NCI-H2171 (cell line): ENCODE results near the gene SIK1.
"Not testable (repeated sequence)": the region's sequence is repeated elsewhere in the genome, so short reads cannot be mapped to it uniquely, and the experiment has no call there.

Experiments
- DNase-seq: peaks from one replicate; lab custom pipeline; 2025; lab: John Stamatoyannopoulos, UW

The SIK1 gene

DNA sequence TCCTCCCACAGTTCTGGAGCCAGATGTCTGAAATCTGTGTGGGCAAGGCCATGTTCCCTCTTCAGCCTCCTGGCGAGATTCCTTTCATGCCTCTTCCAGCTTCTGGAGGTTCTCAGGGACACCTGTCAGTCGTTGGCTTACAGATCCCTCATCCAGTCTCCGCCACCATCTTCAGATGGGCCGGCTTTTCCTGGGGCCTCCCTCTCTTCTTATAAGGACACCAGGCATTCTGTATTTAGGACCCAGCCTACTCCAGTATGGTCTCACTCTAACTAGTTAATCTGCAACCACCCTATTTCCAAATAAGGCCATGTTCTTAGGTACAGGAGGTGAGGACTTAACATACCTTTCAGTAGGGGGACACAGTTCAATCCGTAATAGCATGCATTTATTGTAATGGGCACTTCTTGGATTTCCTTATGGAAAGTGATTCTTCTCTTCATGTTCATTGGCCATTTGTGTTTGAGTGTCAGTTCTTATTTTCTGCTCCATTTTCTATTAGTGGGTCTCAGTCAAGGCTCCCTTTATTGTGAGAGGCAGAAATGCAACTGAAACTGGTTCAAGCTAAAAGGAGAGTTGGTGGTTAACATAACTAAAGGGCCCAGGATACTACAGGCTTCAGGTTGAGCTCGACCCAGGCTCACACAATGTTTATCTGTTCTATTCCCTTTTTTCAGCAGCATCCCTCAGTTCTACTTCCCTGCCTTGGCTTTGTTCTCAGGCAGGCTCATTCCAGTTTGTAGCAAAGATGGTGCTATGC is 12.6 kb upstream of the SIK1 start:
- DNase-seq, result not testable (repeated sequence)

DNA sequence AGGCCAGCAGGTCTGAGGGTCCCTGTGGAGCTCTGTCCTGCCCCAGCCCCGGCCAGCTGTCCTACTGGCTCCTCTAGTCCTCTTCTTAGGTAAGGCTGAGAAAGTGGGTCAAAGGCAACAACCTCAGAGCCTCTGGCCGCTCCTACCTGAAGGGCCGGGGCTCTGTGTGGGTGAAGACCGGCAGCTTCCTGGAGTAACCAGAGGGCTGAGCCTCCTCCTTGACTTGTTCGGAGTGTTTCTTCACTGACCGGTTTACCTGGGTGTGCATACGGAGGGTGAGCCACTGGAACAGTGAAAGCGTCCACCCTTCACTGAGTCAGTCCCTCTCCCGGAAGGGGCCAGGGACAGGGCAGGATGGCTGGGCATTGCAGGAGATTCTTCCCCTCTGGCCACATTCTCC is 9.3 kb upstream of the SIK1 start:
- DNase-seq, result not testable (repeated sequence)

DNA sequence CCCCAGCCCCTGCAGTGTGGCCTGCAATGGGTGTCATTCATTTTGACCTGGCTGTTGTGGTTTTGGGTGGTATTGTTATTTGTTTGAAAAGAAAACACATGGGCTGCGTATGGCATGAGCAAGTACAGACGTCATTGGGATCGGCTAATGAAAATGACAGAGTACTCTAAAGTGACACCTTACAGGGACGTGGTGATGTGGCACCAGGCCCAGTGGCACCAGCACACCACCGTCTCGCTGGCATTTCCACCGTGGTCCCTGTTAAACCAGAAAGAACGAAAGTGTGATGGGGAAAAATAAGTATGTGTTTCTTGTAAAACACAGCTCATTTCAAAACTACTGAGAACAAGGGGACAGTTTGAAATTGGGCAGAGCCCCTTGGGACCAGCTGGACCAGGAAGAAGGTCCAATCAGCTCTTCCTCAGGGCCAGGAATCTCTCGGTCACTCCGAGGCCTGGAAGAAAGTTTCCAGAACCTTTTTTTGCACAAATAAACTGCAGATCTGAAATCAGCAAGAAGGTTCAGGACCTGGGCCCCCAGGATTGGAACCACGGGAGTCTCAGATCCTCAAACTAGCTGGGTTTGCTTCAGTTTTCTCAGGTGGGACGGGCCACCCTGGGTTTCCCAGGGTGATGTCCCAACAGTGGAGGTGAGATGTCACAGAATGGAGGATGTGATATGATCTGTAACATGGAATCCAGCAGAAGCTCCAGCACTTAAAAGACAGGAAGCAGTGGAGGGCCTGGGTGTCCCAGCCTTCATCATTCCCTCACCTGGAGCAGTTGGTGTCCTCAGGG is 6.6 kb upstream of the SIK1 start:
- DNase-seq, result not testable (repeated sequence)

DNA sequence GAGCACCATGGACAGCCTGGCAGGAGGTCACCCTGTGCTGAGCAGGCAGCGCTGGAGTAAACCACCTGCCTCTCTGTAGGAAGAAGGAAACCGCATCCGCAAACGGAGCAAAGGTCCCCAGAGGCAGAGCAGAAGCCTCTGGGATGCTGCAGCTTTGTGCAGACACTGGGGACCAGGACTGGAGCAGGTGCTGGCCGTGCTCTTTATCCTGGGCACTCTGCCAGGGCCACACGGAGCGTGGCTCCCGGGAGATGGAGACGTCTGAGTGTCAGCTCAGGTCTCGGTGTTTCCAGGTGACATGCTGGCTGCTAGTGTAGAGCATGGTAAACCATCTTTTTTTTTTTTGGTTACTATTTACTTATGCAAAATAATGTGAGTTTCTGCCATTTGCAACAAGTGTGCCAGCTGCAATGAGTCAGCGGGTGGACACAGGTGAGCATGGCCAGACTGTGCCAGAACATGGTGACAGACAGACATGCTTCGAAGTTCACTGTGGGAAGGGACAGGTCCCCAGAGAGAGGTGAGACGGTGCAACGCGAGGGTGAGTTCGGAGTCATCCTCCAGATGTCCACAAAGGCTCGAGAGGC is 4.0 kb upstream of the SIK1 start:
- DNase-seq, result not testable (repeated sequence)

DNA sequence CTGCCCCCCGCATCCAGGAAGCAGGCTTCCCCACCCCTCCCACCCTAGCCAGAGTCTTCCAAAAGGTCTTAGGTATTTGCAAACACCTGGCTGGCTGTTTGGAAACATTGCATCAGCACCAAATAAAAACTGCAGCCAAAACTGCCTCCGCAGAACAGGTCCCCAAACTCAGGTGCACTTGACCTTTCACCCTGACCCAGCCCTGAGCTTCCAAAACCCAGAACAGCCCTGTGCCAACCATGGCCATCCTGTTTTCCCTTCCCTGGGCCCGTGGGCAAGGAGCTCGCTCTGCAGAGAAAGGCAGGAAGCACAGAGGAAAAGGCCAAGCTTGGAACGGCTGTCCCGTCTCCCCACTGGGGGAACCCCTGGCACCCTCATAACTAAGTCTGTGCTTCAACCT is 2.0 kb upstream of the SIK1 start:
- DNase-seq, result not testable (repeated sequence)

DNA sequence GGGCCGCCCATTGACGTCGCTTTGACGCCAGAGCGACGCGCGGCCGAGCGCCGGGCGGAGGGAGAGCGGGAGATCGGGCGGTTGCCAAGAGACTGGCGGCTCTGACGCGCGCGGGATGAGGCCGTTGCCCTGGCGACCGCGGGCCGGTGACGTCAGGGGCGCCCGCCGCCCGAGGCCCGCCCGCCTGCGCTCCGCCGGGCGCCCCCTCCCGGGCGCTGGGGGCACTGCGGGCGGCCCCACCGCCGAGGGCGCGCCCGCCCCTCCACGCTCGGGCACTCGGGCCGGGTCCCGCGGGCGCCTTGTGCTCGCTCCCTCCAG is 270 bp upstream of the SIK1 start:
- DNase-seq, result not testable (repeated sequence)

DNA sequence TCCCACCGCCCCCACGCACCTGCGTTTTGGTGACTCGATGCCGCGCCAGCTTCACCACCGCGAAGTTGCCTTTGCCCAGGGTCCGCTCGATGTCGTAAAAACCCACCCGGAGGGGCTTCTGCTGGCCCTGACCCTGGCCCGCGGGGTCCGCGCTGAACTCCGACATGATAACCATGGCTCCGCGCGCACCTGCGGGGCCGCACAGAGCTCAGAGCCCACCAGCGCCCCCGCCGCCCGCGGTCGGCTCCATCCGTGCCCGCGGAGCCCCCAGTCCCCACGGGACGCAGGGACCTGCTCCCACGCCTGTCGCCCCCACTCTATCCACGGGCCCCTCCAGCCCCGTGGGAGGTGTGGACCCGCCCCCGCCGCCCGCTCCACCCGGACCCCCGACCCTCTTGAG is 927 bp downstream of the SIK1 start:
- not testable (repeated sequence) for DNase-seq

DNA sequence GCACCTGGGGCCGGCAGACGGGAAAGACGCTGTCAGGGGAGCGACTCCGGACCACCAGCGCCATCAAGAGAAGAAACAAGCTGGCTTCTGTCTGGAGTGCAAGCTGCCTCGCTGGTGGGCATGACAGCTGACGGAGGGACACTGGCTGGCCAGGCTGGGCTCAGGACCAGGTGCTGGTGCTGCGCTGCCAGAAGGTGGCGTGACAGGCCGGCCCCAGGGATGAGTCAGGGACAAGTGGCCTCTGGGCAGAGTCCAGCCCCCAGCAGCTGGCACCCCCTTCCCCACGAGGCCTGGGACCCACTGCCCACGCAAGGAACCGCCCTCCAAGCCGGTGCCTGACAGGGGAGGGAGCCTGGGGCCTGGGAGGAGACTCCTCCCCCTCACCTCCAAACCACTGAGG is 7.5 kb downstream of the SIK1 start:
- DNase-seq, result not testable (repeated sequence)

DNA sequence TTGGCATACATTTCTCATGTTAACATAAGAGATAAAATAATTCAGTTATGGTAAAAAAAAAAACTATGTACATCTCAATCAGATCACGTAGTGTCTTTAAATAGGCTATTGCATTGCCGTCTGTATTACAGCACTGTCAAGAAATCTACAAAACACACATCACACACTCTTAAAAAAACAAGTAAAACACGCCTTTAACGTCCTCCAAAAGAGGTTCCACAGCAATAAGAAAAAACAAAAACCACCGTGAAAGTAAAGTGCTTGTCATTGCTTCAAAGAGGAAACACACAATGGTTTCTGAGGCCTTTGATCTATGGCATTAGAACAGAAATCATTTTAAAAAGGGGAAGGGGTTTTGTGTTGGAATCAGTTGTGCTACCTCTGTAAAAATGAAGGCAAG is 12.4 kb downstream of the SIK1 start:
- not testable (repeated sequence) for DNase-seq

DNA sequence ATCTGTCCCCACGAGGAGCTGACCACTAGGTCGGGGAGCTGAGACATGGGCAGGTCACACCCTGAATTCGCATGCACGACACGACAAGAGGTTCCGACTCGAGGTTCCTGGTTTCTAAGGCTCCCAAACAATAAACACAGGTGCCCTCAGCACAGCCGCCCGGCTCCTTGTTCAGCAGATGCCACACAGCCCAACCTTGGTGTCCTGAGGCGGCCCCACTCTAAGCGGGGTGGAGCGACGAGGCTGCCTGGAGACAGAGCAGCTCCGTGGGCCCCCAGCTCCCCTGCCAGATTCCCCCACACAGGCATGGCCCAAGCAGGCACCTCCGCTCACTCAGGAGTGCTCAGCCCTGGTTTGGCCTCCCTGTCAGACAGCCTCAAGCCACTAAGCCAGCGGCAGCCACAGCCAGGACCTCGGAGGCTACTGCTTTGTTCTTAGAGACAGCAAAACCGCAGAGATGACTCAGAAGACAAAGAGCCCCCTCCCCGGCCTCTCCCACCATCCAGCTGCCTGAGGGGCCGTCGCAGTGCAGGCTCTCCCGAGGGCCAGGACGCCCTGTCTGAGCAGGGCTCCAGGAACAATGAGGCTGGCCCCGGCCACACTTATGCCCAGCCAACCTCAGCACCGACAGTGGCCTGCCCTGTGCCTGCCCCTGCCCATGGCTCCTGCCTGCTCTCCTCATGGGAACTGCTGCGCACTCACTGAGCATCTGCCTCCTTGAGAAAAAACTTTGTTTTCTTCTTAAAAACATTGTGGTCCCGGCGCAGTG is 14.7 kb downstream of the SIK1 start:
- DNase-seq, result not testable (repeated sequence)

DNA sequence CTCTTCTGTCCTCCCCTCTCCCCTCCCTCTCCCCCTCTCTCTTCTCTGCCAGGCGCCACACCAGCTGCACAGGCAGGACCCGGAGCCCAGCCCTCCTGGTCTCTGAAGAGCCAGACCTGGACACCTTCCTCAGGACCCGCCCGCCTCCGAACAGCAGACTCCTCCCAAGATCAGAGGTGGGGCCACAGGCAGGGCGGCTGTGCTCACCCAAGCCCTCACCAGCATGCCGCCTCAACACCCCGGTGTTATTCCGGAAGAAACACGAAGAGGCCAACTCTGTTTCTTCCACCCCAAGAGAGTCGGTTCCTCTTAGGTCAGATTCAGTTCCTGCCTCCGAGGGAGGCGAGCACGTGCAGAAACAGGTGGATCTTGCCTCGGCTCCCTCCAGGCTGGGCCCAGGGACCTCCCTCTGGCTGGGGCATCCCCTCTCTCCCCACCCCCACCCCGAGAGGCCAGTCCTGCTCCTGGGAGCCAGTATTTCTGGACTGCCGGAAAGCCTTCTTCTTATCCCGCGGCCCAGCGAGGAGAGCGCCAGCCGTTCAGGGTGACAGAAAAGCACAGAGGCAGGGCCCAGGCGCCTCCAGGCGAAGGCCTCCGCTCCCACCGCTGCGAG is 16.4 kb downstream of the SIK1 start:
- DNase-seq, result not testable (repeated sequence)

DNA sequence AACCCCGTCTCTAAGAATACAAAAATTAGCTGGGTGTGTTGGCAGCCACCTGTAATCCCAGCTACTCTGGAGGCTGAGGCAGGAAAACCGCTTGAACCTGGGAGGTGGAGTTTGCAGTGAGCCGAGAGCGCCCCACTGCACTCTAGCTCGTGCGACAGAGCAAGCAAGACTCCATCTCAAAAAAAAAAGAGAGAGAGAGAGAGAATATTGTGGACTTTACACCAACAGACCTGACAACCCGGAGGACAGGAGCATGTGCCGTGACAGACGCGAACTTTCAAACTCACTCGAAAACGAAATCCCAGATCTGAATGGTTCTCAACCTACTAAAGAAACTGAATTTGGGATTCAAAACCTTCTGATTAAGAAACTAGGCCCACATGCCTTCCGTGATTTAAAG is 19.8 kb downstream of the SIK1 start:
- not testable (repeated sequence) for DNase-seq

DNA sequence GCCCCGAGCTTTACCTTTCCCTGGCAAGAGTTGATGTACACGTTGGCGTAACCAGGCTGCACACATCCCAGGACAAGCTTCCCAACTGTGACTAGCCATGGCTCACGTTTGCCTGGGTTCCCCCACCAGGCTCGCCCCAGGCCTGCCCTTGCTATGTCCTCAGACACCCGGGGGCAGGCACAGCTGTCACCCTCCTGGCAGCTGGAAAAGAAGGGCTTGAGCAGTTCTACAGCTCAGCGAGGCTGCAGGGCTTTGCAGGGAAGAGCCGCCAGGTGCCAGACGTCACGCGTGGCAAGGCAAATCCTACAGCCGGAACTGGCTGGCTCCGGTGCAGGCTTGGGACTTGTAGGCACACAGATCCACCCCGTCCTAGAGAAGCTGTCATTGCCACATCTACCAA is 22.5 kb downstream of the SIK1 start:
- not testable (repeated sequence) for DNase-seq

DNA sequence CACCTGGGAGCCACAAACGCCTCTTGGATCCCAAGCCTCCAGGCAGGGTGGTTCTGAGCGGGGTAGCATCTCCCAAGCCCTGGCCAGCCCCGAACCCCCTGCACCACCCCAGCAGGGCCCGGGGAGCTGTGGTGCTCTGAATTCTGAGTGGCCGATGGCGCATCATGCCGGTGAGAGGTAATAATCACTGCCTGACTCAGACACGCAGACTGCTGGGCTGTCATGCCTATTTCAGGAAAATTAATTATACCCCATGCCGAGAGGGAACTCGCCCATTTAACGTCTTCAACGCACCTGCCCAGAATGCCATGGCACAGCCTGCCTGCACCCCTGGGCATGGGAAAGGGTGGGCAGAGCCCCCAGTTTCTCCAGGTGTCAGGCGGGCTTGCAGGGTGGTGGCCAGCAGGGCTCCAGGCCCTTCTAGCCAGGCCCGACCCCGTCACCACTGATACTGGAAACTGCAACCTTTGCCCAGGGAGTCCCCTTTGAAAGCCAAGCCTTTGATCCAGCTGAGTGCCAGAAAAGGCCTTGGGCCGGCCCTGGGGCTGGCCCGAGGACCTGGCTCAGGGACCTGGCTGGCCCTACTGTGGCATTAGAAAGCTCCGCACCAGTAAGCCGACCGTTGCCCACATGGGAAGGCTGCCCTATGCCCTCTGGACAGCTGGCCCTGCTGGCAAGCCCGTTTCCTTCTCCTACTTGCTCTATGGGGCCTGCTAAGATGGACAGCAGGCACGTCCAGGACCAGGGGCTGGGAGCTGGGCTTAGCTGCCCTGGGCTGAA is 23.1 kb downstream of the SIK1 start:
- not testable (repeated sequence) for DNase-seq

DNA sequence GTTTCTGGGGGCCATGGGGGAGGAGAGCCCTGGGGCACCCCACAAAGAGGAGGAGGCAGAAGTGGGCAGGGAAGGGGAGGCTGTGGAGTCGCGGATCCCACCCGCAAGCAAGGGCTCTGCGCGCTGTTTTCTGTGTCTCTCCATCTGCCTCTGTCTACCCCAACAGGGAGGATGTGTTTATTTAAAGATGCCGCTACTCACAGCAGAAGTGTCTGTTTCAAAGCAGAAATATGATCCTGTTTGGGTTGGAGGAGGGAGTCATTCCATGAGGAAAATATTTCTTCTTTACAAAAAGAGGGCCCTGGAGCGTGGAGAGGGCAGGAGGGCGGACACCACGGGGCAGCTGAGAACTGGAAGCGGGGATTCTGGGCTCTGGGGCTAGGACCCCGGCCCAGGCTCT is 25.8 kb downstream of the SIK1 start:
- not testable (repeated sequence) for DNase-seq

DNA sequence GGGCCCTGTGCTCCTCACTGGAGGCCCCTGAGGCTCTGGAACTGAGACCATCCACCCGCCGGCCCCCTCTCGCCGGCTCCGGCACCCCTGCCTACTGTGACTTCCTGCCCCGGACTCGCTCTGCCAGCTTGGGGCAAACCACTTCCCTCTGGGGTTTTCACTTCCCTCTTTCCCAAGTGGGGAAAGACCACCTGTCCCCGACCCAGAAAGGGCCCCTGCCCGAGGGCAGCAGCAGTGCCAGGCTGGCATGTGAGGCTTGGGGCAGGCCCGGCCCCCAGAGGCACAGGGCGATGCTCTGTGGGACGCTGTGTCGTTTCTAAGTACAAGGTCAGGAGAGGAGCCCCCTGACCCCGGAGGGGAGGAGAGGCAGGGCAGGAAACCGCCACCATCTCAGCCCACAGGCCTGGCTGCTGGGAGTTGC is 27.3 kb downstream of the SIK1 start:
- DNase-seq, result not testable (repeated sequence)

DNA sequence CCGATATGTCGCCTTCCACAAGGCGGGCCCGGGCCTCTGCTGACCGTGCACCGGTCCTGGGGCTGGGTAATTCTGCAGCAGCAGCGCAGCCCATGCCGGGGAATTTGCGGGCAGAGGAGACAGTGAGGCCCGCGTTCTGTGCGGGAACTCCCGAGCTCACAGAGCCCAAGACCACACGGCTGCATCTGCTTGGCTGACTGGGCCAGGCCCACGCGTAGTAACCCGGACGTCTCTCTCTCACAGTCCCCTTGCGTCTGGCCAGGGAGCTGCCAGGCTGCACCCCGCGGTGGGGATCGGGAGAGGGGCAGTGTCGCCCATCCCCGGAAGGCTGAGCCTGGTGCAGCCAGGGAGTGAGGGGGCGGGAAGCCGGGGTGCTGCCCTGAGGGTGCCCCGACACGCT is 27.8 kb downstream of the SIK1 start:
- DNase-seq, result not testable (repeated sequence)

DNA sequence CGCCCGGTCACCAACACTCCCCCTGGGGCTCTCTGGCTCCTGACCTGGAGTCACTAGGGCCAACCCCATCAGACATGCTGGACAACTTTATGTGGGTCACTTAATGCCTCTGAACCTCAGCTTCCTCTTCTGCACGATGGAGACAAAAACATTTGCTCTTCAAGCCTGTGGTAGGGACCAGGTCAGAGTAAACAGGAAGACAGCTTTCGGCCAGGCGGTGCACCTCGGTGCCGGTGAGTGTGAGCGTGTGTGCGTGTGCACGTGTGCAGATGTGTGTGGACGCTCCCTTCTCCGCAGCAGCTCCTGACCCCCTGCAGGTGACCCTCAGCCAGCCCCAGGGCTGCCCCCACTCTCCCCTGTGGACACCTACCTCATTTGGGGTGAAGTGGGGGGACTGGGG is 28.4 kb downstream of the SIK1 start:
- not testable (repeated sequence) for DNase-seq

DNA sequence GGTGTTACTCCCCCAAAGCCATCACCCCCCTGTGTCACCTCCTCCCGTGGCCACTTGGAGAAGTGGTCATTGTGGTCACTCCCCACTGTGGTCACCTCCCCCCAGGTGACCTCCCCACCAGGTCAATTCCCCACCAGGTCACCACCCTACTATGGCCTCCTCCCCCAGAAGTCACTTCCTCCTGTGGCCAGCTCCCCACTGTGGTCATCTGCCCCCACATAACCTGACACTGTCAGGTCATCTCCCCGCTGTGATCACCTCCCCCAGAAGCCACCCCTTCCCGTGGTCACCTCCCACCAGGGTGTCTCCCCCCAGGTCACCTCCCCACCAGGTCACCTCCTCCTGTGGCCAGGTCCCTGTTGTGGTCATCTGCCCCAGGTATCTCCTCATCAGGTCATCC is 28.9 kb downstream of the SIK1 start:
- not testable (repeated sequence) for DNase-seq

DNA sequence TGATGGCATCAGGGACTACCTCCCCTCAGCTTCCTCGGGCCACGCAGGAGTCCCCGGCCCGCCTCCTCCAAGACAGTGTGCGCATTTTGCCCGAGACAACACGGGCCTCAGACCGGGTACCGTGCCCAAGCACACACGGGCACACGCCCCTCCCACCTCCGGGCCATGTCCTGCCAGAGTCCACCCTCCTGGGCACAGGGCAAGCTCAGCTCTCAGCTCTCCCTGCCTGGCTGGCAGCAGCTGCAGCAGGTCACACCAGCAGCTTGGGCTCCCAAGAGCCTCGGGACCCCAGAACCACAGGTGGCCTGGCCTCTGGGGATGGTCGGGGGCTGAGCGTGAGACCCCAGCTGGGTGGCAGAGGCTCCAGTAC is 29.5 kb downstream of the SIK1 start:
- not testable (repeated sequence) for DNase-seq
